ENCODE measurements around the gene UPB1.

Gene UPB1

GRCh38 chr22:24494528-24495364 lies at the start of gene UPB1:
Gene UPB1 (plus strand): TSS chr22:24495332. CDS start chr22:24495404, 72 bp downstream.
- TF ChIP-seq GATA1 (IDR thresholded peaks at IDR 0.05; ENCODE audit: low read depth, low read length) (no peak), POLR2A (IDR thresholded peaks at IDR 0.05; ENCODE audit: low read length) (no peak)
- DNase-seq: peak in 1 of 2 experiments; percentile 34

DNA sequence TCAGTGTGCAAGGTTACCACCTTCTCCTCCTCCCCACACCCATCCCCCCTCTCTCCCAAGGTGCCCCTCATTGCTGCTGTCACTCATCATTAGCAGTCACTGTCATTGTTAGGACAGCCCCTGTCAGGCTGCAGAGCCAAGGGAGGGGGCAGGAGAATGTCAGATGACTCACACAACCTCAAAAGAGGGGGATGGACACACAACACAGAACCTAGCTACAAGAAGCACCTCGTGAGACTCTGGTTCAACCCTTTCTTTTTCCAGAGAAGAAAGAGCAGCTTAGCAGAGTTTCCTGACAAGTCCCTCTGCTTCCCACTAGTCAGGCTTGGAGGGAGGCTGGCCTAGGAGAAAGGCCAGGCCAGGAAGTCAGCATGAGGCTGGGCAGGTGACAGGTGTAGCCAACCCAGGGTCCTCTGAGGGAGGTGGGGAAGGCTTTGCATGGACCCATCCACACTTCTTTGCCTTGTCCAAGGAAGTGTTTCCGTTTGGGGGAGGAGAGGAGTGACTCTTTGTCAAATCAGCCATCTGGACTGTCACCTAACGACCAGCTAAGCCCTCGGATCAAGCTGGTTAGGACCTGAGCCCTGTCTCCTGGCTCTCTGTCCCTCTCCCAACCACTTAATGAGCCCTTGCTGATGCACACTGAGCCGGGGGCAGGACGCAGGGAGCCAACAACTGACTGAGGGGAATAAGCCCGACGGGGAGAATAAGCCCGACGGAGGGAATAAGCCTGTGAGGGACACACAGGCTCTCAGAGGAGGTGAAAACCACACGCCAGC lies 49.5 kb upstream of the UPB1 start:
- no peak for TF ChIP-seq GATA1 (IDR thresholded peaks at IDR 0.05; ENCODE audit: low read depth, low read length)
- TF ChIP-seq POLR2A (IDR thresholded peaks at IDR 0.05; ENCODE audit: low read length): no peak
- DNase-seq: no peak

- no peak for TF ChIP-seq POLR2A (IDR thresholded peaks at IDR 0.05; ENCODE audit: low read length)
- no peak for TF ChIP-seq GATA1 (IDR thresholded peaks at IDR 0.05; ENCODE audit: low read depth, low read length)
These were observed 48.9 kb upstream of the UPB1 start for GRCh38 chr22:24446260-24446611.

GRCh38 chr22:24450610-24451009 lies 44.5 kb upstream of the UPB1 start:
- TF ChIP-seq GATA1 (IDR thresholded peaks at IDR 0.05; ENCODE audit: low read depth, low read length) (no peak), POLR2A (IDR thresholded peaks at IDR 0.05; ENCODE audit: low read length) (no peak)
- no peak for DNase-seq

More at GRCh38 chr22:24446260-24446611, 48.9 kb upstream of the UPB1 start:
- DNase-seq: no peak

GRCh38 chr22:24451162-24451561 lies 44.0 kb upstream of the UPB1 start:
- no peak for DNase-seq
- TF ChIP-seq GATA1 (IDR thresholded peaks at IDR 0.05; ENCODE audit: low read depth, low read length) (no peak), POLR2A (IDR thresholded peaks at IDR 0.05; ENCODE audit: low read length) (no peak)

- peak in 1 of 2 experiments; percentile 14 for DNase-seq
- no peak for TF ChIP-seq GATA1 (IDR thresholded peaks at IDR 0.05; ENCODE audit: low read depth, low read length)
- no peak for TF ChIP-seq POLR2A (IDR thresholded peaks at IDR 0.05; ENCODE audit: low read length)
These were observed 41.3 kb upstream of the UPB1 start for GRCh38 chr22:24453853-24454252.

GRCh38 chr22:24455039-24455438 lies 40.1 kb upstream of the UPB1 start:
- no peak for DNase-seq
- TF ChIP-seq GATA1 (IDR thresholded peaks at IDR 0.05; ENCODE audit: low read depth, low read length) (no peak), POLR2A (IDR thresholded peaks at IDR 0.05; ENCODE audit: low read length) (no peak)

DNA sequence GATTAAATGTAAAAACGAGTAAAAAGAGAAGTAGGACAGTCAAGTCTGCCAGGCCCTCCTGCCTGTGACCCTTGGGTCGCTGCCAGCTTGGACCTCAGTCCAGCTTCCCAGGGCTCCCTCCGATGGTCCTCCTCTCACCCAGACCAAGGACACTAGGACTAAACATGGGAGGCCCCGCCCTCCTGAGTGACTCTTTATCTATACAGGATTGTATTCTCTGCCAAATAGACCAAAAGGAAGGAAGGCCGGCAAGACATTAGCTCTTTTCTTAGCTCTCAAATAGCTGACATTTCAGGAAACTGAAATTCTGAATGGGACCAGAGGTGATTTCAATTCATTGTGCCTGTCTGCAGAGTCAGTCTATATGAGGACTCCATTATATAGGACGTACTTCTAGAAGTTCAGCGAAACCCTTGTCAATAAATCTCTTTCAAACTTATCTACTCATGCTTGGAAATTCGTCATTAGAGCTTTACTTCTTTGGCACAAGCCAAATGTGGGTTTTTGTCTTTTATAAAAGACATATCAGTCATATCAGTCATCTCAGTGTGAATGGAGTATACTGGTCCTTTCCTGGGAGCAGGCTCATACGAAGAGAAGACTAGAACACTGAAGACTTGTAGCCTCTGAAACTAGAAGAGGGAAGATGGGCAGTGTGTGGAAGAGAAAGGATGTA lies 39.2 kb upstream of the UPB1 start:
- DNase-seq: peak; percentile 16 to 32
- TF ChIP-seq POLR2A (IDR thresholded peaks at IDR 0.05; ENCODE audit: low read length) (no peak), GATA1 (IDR thresholded peaks at IDR 0.05; ENCODE audit: low read depth, low read length) (no peak)

GRCh38 chr22:24457894-24458420 lies 37.2 kb upstream of the UPB1 start:
- DNase-seq: no peak

DNA sequence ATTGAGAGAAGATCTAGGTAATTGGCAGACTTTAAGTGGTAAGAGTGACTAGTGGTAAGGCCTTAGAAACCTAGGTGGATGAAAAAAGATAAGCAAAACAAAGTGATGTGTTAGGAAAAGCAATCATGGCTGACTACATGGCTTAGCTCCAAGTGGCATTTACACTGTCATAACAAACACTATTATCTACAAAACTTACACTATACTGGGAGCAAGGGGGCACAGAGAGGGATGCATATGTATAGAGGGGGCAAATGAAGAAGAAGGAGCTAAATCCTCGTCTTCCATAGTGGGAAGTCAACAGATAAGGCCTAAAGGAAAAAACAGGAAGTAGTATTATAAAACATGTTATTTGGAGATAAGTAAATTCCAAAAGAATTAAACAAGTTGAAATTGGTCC lies 35.2 kb upstream of the UPB1 start:
- DNase-seq: no peak
- TF ChIP-seq POLR2A (IDR thresholded peaks at IDR 0.05; ENCODE audit: low read length) (no peak), GATA1 (IDR thresholded peaks at IDR 0.05; ENCODE audit: low read depth, low read length) (no peak)

More at GRCh38 chr22:24457894-24458420, 37.2 kb upstream of the UPB1 start:
- TF ChIP-seq POLR2A (IDR thresholded peaks at IDR 0.05; ENCODE audit: low read length): no peak

- no peak for TF ChIP-seq GATA1 (IDR thresholded peaks at IDR 0.05; ENCODE audit: low read depth, low read length)
- no peak for TF ChIP-seq POLR2A (IDR thresholded peaks at IDR 0.05; ENCODE audit: low read length)
- peak; percentile 18 to 39 for DNase-seq
These were observed 34.6 kb upstream of the UPB1 start for GRCh38 chr22:24460418-24461089.

- DNase-seq: no peak
- TF ChIP-seq GATA1 (IDR thresholded peaks at IDR 0.05; ENCODE audit: low read depth, low read length) (no peak), POLR2A (IDR thresholded peaks at IDR 0.05; ENCODE audit: low read length) (no peak)
These were observed 31.9 kb upstream of the UPB1 start for GRCh38 chr22:24463071-24463760.

DNA sequence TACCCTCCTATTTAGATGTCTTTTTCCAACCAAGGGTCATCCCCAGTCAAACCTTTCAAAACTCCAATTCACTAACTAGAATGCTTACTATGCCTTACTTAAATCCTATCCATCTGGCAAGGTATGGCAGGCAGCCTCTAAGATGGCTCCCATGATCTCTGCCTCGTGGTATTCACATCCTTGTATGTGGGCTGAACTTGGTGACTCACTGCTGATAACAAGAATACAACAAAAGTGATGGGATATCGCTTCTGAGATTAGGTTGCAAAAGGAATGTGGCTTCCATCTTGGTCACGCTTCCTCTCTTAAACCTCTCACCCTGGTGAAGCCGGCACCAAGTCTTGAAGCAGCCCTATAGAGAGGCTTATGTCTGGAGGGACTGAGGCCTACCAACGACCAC lies 29.6 kb upstream of the UPB1 start:
- TF ChIP-seq POLR2A (IDR thresholded peaks at IDR 0.05; ENCODE audit: low read length) (no peak), GATA1 (IDR thresholded peaks at IDR 0.05; ENCODE audit: low read depth, low read length) (no peak)
- no peak for DNase-seq
